GOT3 (cell line): ENCODE data around the gene STMN3.
"Not testable (repeated sequence)": the region's sequence is repeated elsewhere in the genome, so short reads cannot be mapped to it uniquely, and the experiment has no call there.

Experiments used
- DNase-seq: peaks from one replicate; lab custom pipeline; 2025; ENCODE audit warnings: mixed read lengths; lab: John Stamatoyannopoulos, UW

STMN3 gene

GRCh38 chr20:63657260-63657936, 4.2 kb upstream of the STMN3 start:
- no peak for DNase-seq

- no peak for DNase-seq
These were observed 3.2 kb upstream of the STMN3 start for GRCh38 chr20:63656451-63656850.

GRCh38 chr20:63655249-63655648, 2.0 kb upstream of the STMN3 start:
- DNase-seq = no peak

- no peak for DNase-seq
These were observed 897 bp upstream of the STMN3 start for GRCh38 chr20:63653974-63654668.

- no peak for DNase-seq
These were observed 838 bp downstream of the STMN3 start for GRCh38 chr20:63652192-63652980.

GRCh38 chr20:63651942-63652191, 1.4 kb downstream of the STMN3 start:
- DNase-seq = no peak

GRCh38 chr20:63650486-63650885, 2.7 kb downstream of the STMN3 start:
- DNase-seq = not testable (repeated sequence)

- DNase-seq = no peak
These were observed 4.2 kb downstream of the STMN3 start for GRCh38 chr20:63648895-63649589.

GRCh38 chr20:63648190-63648589, 5.0 kb downstream of the STMN3 start:
- DNase-seq = no peak

GRCh38 chr20:63645218-63645617, 8.0 kb downstream of the STMN3 start:
- DNase-seq = no peak

- DNase-seq = no peak
These were observed 9.3 kb downstream of the STMN3 start for GRCh38 chr20:63643946-63644345.

GRCh38 chr20:63643499-63643898, 9.7 kb downstream of the STMN3 start:
- no peak for DNase-seq

- DNase-seq = no peak
These were observed 10.5 kb downstream of the STMN3 start for GRCh38 chr20:63642527-63643247.

GRCh38 chr20:63641792-63642523, 11.3 kb downstream of the STMN3 start:
- peak; percentile 76 for DNase-seq

- no peak for DNase-seq
These were observed 12.0 kb downstream of the STMN3 start for GRCh38 chr20:63641146-63641791.

GRCh38 chr20:63640686-63641085, 12.5 kb downstream of the STMN3 start:
- not testable (repeated sequence) for DNase-seq

GRCh38 chr20:63640086-63640485, 13.1 kb downstream of the STMN3 start:
- DNase-seq = no peak

- DNase-seq = no peak
These were observed 13.9 kb downstream of the STMN3 start for GRCh38 chr20:63639093-63639975.

- DNase-seq = no peak
These were observed 16.2 kb downstream of the STMN3 start for GRCh38 chr20:63636752-63637628.
